GM18505 (cell line): Measurements from ENCODE around the gene CTNNBIP1.

ENCODE experiments used
- ATAC-seq: cut with Tn5 transposase; IDR thresholded peaks from one replicate; pipeline ENCODE4 v1.9.1; 2021; ENCODE audit not compliant: unreplicated experiment
- POLR2A ChIP-seq: IDR thresholded peaks from 4 replicates; pipeline ENCODE4 v1.6.1; 2011; ENCODE audit warnings: borderline replicate concordance; ENCODE audit not compliant: insufficient read depth, insufficient read length; ENCODE audit errors: extremely low read depth

Gene CTNNBIP1

DNA sequence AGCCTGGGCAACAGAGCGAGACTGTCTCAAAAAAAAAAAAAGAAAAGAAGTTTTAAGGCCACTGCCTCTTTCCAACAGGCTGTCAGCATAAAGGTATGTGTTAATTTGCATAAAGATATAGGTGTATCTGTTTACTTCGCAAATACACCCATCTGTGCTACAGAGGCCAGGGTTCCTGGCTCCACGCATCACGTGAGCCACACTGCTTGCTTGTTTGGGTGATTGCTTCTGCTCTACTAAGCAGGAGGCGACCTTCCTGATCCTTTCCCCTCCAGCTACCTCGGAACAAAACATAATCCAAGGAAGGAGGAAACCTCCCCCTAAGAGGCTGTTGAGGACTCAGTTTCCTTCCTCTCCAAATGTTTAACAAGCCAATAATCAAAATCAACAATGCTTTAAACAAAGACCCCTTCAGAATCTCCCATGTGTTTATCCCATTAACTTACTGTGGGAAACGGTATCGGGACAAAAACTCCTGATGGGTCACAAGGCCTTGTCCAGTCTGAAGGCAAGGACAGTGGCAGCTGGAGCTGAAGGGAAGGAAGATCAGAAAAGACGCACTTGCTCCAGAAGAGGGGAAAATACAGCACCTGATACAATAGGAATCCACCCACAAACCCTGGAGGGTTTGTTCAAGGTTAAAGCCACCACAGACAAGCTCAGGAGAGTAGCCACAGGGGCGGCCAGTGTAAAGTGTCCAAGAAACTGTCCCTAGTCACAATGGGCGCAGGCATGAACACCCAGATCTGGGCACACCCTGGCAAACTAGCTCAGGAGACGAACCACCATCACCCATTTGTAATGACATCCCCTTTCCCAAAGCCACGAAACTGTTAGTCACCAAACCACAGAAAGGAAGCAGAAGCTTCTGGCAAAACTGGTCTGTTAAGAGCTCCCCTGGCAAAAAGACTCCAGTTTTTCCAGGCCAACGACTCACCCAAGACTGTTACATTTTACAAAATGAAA lies 17.2 kb downstream of the CTNNBIP1 start:
- no peak for ATAC-seq
- TF ChIP-seq POLR2A, result no peak

DNA sequence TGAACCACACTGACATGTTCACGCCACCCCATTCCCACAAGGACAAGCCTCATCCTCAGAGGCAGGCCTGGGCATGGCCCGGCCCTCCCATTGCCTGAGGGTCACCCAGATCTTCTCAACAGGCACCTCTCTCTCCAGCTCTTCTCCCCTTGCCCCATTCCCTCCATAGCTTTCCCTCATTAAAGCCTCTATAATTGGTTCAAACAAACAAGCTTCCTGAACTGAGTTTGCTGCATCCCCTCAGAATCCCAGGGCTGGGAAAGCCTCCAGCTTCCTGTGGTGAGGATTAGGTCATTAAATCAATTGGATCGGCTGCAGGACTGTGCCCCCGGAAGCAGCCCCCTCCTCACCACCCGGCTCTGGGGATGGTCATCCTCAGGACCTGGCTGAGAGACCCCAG lies 18.9 kb downstream of the CTNNBIP1 start:
- no peak for ATAC-seq
- TF ChIP-seq POLR2A, result no peak

DNA sequence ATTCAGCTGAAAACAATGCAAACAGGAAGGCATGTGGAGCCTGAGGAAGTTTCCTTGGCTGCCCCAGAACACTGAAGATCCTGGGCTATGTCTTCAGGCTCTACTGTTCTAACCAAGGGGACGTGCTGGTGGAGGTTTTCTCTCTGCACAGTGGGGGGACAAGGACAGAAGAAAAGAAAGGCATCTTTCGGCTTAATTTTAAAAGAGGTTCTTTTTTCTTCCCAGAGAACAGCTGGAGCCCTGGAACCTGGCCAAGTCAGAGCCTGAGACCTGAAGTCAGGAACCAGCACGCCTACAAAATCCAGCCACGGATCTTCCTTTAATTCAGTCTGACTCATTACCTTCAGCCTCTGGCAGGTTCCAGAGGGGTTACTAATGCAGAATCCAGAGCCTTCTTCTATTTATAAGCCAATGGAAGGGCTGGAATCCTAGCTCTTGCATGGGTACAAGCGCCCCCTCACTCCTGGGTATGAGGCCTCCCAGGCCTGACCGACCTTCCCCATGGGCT lies 19.8 kb downstream of the CTNNBIP1 start:
- TF ChIP-seq POLR2A, result no peak

DNA sequence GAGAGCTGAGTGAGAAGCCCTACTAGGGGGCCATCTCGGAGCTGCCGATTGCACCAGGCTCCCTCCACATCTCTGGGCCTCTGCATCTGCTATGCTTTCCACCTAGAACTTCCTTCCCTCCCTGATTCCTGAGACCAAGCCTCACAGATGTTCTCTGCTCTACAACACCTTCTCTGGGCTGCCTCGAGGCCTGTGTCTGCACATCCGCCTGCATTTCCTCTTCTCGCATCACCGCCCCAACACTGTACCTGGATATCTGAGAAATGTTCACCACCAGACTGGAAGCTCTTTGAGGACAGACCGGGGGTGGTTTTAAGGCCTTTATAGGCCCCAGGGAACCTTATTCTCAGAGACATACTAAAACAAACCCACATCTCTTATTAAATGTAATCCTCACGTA lies 20.7 kb downstream of the CTNNBIP1 start:
- ATAC-seq, result no peak
- no peak for TF ChIP-seq POLR2A

More for the DNA sequence above, 19.8 kb downstream of the CTNNBIP1 start:
- ATAC-seq, result no peak

DNA sequence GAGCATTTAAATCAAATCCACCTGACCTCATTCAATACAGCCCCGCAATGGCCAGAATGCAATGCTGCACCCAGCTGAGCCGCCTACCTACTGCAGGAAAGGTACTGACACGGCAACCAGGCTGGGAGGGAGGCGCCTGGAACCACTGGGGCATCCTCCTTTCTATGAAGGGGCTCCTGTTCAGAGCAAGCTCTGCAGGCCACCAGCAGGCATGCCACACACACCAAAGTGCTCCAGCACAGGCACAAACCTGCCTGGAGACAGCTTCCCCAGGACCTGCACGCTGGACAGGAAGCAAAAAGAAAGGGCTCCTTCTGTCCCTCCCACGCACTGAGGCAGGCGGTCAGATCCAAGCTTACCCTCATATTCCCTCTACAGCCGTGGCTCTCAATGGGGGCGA lies 21.2 kb downstream of the CTNNBIP1 start:
- no peak for ATAC-seq
- no peak for TF ChIP-seq POLR2A

DNA sequence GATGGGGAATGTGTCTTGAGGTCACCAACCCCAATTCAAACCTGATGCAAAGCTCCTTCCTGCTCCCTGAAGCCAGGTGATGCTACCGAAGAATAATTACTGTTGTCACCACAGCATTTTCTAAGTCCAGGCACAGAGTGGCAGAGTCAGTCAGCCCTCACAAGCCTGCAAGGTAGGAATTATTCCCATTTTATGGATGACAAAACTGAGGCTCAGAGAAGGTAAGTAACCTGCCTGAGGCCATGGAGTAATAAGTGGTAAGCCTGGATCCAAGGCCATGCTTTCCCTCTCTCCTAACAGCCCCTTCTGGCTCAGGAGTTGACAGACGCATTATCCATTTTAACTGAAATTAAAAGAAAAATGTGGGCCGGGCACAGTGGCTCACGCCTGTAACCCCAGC lies 23.0 kb downstream of the CTNNBIP1 start:
- no peak for ATAC-seq
- TF ChIP-seq POLR2A, result no peak

DNA sequence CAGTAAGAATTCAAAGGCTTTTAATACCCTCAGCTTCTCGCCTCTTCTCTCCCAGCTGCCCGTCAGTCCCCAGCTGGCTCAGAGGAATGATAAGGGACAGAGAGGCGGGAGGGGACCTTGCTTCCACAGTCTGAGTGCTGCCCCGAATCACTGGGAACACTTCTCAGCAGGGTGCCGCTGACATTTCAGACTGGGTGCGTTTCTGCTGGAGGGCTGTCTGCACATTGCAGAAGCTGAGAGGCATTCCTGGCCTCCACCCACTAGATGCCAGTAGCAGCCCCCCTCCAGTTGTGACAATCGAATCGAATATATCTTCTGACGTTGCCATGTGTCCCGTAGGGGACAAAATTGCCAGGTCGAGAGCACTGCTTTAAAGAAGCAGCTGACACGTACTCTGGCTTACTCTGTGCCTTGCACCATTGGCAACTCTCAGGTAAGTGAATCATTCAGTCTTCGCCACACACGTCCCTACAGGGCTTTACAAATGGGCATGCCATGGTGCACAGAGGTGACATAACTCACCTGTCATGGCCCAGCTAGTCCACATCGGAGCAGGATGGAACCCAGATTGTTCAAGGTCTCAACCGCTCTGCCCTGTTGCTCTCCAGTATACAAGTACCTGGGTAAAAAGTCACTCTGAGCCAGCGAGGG lies 23.9 kb downstream of the CTNNBIP1 start:
- no peak for ATAC-seq
- TF ChIP-seq POLR2A, result no peak

DNA sequence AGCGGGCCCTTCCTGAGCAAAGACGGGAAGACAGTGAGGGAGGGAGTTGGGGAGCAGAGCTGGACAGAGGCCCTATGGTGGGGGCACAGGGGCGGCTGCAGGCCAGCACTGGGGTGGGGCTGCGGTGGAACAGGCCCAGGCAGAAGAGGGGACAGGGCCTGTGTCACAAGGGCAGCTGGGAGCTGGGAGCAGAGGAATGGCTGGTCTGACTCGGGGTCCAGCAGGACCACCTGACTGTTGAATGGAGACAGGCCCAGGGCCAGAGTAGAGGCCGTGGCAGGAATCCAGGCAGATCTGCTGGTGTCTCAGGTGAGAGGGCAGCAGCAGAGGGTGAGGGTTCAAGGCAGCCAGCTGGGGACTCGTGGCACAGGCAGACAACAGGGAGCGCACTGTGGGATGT lies 25.3 kb downstream of the CTNNBIP1 start:
- TF ChIP-seq POLR2A, result no peak
- ATAC-seq, result no peak

DNA sequence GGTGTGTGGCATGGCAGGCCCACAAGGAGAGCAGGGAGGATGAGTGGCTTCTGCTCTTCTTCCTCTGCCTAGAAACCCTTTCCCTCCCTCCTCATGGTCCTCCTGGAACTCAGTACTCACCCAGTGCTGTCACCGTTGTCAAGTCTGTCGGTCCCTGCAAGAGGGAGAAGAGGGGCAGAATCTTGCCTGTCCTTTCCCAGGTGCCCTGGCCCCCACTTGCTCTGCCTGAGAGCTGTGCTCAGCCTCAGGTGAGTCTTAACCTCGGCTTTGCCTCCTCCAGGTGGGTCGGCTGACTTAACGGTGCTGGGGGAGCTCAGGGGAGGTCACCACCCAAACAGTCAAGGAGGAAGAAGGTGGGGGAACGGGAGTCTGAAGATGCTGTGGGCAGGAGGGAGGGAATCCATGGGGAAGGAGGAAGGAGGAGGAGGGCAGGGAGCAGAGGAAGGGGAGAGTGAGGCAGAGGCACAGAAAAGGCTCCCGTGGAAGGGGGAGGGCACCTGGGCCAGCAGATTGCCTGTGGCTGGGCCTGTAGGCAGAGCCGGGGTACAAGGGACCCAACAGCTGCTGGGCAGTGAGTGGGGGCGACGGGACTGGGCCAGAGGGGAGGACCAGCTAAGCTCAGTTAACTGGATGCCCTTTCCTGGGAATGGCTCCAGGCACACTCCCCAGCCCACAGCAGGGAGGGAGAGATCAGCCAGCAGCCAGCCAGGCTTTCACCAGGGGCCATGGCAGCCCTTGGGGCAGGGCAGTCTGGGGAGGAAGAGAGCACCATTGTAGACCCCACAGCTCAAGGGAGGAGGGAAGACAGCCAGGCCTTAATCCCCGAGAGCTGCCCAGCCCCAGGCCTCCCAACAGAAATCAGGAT lies 26.3 kb downstream of the CTNNBIP1 start:
- no peak for TF ChIP-seq POLR2A
- no peak for ATAC-seq

DNA sequence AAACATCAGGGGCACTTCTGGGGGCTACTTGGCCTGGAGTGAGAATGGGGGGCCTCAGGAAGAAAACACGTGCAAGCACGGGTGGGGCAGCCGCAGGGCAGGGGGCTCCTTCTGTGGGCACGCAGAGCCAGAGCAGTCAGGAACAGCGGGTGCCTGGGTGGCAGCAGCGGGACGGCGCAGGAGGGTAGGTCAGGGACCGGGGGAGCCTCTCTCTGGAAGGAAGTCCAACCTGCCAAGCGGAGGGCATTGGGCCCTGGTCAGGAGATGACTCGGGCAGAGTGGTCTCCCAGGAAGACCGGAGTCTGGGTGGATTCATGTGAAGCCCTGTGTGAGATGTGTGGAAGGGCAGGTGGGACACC lies 27.1 kb downstream of the CTNNBIP1 start:
- ATAC-seq, result no peak
- TF ChIP-seq POLR2A, result no peak

DNA sequence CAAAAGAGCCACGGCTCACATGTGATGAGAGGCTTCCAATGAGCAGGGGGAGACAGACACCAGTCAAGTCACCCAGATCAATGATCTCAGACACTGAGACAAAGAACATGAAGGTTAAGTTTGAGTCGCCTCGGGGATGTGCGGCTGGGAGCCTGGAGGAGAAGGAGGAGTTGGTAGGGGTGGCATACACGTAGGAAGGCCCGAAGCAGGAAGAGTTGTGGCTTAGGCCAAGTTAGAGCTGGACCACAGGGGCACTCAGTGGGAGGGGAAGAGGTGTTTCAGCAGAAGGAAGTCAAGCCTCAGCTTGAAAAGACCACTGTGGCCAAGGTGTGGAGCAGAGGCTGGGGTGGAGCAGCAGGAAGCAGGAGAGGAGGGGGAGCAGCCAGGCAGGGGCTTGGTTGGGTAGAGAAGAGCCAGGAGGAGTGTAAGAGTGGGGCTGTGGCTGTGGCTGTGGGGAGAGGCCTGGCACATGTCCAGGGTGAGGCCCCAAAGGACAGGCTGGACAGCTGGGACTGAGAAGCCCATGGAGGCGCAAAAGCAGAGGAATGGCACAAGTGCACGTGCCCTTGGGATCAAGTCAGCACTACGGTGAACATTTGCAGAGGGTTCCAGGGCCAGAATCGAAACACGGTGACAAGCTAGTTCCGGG lies 27.6 kb downstream of the CTNNBIP1 start:
- TF ChIP-seq POLR2A, result no peak
- no peak for ATAC-seq

DNA sequence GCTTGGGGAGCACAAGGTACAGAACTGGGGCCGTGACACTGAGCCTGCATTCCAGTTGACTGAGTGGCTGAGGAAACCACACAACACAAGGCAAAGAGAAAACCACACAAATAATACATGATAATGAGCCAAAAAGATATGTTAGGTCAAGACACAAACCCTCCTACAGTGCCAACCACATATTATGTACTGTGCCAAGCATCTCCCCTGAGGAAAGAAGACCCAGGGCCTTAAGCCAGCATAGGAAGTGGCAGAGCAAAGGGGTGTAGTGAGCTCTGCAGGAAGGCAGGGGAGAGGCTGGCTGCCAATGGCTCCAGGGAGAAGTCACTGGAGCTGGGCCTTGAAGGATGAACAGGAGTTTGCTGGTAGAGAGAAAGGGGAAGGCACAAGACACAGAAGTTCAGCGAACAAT lies 28.2 kb downstream of the CTNNBIP1 start:
- no peak for ATAC-seq
- TF ChIP-seq POLR2A, result no peak

DNA sequence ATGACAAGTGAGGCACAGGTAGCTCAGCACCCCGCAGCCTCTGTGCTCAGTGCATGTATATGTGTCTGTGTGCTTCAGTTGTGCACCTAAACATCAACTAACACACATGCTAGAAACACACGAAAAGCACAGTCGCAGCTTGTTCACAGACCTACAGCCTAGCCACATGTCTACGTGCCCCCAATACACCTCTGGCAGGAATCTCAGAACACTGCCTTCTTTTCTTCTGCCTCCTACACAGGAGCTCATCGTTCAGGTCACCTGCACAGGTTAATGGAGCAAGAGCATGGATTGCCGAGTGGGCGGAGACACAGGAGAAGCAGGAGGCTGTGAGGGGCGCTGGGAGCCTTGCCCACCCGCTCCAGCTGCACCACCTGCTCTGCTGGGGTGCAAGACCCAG lies 31.7 kb downstream of the CTNNBIP1 start:
- TF ChIP-seq POLR2A, result no peak
- no peak for ATAC-seq

DNA sequence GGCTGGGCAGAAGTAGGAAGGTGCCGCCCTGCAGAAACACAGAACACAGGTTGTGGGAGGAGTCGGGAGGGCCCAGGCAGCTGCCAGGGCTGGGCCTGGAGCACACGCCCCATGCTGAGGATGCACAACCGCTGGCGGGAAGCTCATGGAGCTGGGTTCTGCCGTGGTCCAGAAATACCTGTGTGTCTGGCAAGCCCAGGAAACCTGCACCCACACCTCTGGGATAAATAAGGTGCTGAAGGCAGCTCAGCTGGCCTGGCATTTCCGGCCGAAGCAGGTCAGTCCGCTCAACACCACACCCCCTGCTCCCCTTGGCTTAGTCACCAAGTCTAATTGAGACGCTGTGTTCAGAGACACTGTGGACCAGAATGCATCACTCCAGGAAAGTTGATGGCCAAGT lies 32.1 kb downstream of the CTNNBIP1 start:
- no peak for TF ChIP-seq POLR2A
- ATAC-seq, result no peak

DNA sequence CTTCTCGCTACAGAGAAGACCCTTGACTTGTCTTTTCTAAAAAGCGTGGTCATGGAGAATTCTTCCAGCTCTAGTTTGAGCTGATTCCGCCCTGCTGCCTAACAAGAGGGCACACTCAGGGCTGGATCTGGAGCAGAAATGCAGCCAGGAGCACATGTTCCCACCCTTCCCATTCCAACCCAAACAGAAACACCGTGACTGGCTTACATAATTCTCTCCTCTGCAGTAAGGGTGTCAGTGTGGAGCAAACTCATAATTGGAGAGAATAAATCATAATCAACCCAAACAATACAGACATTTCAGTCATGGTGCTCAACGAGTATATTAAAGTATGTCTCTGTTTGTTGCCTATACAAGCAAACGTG lies 34.5 kb downstream of the CTNNBIP1 start:
- TF ChIP-seq POLR2A, result no peak
- ATAC-seq, result no peak
